Thymus (tissue), 11 donors: Measurements from ENCODE around the gene CPNE4. TPM values are rescaled to one million over a fixed set of nuclear protein-coding genes. Genes with fewer than 3 reads are reported as not detected.

ENCODE experiments used
- DNase-seq, 9 donors: peaks; one replicate each; pipeline ENCODE4 v3.0.0-alpha.2; 2013; ENCODE audit warnings: low spot score in 9 of 9, low read depth in 6 of 9, missing footprints in 1 of 9
- H3K27ac ChIP-seq, 2 donors: one replicate each; pipeline ENCODE4 v1.5.1; 2013; ENCODE audit warnings: control low read depth in 1 of 2, low read depth in 1 of 2, low read length in 1 of 2, mild to moderate bottlenecking in 1 of 2, moderate library complexity in 1 of 2
- H3K27me3 ChIP-seq, 2 donors: one replicate each; pipeline ENCODE4 v1.5.1; 2013; ENCODE audit warnings: low read length in 1 of 2; ENCODE audit not compliant: control insufficient read depth in 2 of 2, insufficient read depth in 1 of 2
- H3K36me3 ChIP-seq, 2 donors: one replicate each; pipeline ENCODE4 v1.5.1; 2013; ENCODE audit warnings: low read length in 1 of 2, mild to moderate bottlenecking in 1 of 2, moderate library complexity in 1 of 2; ENCODE audit not compliant: control insufficient read depth in 2 of 2, insufficient read depth in 2 of 2
- H3K4me1 ChIP-seq, 2 donors: one replicate each; pipeline ENCODE4 v1.5.1; 2013; ENCODE audit warnings: low read length in 2 of 2; ENCODE audit not compliant: control insufficient read depth in 2 of 2, insufficient read depth in 2 of 2
- H3K4me3 ChIP-seq, 2 donors: one replicate each; pipeline ENCODE4 v1.5.1; 2013; ENCODE audit warnings: low read length in 2 of 2, control low read depth in 1 of 2, mild to moderate bottlenecking in 1 of 2
- H3K9me3 ChIP-seq, 2 donors: one replicate each; pipeline ENCODE4 v1.5.1; 2013; ENCODE audit warnings: low read length in 1 of 2, mild to moderate bottlenecking in 1 of 2; ENCODE audit not compliant: control insufficient read depth in 2 of 2, insufficient read depth in 1 of 2
- WGBS: extraction: QIAGEN DNeasy Blood & Tissue Kit; methylation state at CpG from one replicate; pipeline ENCODE4 v1.1.7; 2013; 5-methylcytosine and 5-hydroxymethylcytosine counted together
- polyA plus RNA-seq: library from polyadenylated mRNA; stranded (reverse); fragments of 200-250 nt; gene quantifications from one replicate; pipeline ENCODE4 v1.2.3, GENCODE V29; 2013
- total RNA-seq: library from RNA; stranded (reverse); fragments of 120-200 nt; gene quantifications from one replicate; pipeline ENCODE4 v1.2.4, GENCODE V29; 2013
- donor health status: healthy.

The CPNE4 gene
- total and polyA plus RNA-seq, 2 donors = 0.33 to 0.89 TPM

DNA sequence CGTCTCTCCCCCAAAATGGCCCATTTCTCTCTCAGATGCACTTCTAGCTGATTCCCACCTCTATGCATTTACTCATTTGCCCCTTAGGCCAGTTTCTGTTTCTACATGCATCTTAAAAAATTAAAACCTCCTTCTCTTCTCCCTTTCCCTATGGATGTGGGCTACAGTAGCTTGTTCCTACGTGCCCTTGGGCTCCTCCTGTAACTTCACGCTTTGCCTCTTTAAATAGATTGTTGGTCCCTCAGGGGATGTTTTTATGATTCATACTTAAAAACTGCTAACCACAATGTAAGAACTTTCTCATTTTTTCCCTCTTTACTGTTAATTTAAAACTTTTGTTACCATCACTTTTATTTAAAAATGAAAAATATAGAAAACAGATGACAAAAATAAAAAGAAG is 346.4 kb downstream of the CPNE4 start:
- Histone ChIP-seq H3K4me3 (no peak overlapping the region), H3K27ac (no peak overlapping the region), H3K4me1 (no peaks in the 10 kb centered on the region), H3K36me3 (no peaks in the 10 kb centered on the region), H3K9me3 (no peaks in the 10 kb centered on the region), H3K27me3 (no peaks in the 10 kb centered on the region)
- 91% methylated on average over 3 of the region's 3 CpGs for WGBS
- no peak for DNase-seq

DNA sequence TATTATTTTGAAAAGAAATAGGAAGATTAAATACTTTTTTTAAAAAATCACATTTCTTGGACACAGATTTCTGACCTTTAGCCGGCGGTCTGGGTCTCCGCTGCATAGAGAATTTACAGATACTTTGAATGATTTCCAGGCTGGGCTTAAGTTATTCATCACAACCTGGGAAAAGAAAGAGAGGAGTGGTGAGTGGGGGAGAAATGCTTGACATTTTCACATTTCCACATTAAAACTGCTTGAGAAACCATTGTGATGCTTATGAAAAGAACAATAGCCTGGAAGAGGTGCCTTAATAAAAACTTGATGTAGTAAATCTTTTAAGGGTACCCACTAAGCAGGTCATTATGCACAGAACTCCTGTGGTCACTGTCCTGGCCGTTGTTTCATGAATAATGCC is 365.2 kb downstream of the CPNE4 start:
- Histone ChIP-seq H3K36me3 (no peaks in the 10 kb centered on the region), H3K4me3 (no peak overlapping the region), H3K4me1 (no peaks in the 10 kb centered on the region), H3K9me3 (no peaks in the 10 kb centered on the region), H3K27me3 (no peaks in the 10 kb centered on the region), H3K27ac (no peak overlapping the region)
- DNase-seq = no peak
- 80% methylated on average over 4 of the region's 4 CpGs for WGBS

DNA sequence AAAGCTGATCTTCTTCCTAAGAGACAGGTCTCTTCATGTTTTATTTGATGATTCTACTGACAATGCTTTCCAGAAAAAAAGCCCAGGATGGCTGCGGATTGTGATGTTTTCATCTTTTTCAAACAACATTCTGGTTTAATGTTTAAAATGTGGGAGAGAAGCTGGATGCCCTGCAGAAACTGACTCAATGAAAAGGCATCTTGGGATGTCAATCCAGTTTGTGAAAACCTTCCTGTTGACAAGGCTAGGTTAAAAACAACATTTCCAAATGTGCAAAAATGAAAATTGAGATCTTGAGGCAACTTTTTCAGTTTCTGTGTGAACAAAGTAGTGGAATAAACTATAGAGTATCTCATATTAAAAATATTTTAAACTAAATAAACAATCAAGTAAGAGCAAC is 376.0 kb downstream of the CPNE4 start:
- Histone ChIP-seq H3K27ac (no peak overlapping the region), H3K4me3 (no peak overlapping the region), H3K36me3 (no peaks in the 10 kb centered on the region), H3K4me1 (no peaks in the 10 kb centered on the region), H3K9me3 (no peaks in the 10 kb centered on the region), H3K27me3 (no peaks in the 10 kb centered on the region)
- no peak for DNase-seq
- WGBS = 96% methylated on average over 1 of the region's 1 CpG

DNA sequence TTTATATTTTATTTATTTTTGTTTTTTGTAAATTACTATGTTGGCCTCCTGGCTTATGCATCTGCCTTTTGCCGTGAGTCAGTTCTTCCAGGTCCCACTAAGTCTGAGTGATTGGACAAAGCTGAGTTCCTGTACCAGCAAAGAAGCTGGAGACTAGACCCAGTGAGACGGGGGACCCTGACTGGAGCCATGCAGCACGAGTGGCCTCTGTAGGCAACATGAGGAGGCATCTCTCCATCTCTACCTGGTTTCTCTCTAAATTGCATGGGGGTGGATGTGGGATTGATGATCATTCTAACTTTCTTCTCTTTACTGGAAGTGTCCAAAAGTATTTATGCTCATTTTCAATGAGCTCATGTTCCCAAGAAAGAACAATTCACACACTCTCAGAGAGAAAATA is 376.7 kb downstream of the CPNE4 start:
- H3K27me3 ChIP-seq = no peaks in the 10 kb centered on the region
- no peaks in the 10 kb centered on the region for H3K36me3 ChIP-seq
- no peaks in the 10 kb centered on the region for H3K4me1 ChIP-seq
- DNase-seq = no peak
- 89% methylated on average over 3 of the region's 3 CpGs for WGBS
- no peak overlapping the region for H3K27ac ChIP-seq
- no peaks in the 10 kb centered on the region for H3K9me3 ChIP-seq
- H3K4me3 ChIP-seq = no peak overlapping the region

DNA sequence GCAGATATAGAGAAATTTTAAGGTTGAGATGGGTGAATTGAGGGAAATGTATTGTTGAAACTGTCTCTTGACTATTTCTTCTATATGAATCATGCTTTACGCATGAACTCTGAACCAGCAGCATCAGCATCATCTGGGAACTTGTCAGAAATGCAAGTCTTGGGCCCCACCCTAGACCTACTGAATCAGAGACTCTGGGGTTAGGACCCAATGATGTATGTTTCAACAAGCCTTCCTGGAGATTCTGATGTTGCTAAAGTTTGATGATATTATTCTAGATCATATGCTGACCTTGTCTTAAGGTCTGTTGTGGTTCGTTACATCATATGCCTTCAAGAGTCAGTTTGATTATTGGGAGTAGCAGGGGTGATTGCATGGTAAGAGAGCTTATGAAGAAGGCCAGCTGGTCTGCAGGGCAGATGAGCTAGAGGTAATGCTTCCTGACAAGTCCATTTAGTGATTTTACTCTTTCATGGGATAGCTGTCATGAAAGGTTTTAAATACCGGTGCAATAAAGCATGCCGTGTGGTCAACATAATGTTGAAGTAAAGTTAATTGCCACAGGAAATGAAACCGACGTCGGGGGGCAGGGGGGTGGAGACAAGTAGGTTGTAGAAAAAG is 379.6 kb downstream of the CPNE4 start:
- H3K36me3 ChIP-seq = no peaks in the 10 kb centered on the region
- 81% methylated on average over 7 of the region's 7 CpGs for WGBS
- DNase-seq = no peak
- H3K4me3 ChIP-seq = no peak overlapping the region
- no peak overlapping the region for H3K27ac ChIP-seq
- no peaks in the 10 kb centered on the region for H3K9me3 ChIP-seq
- H3K27me3 ChIP-seq = no peaks in the 10 kb centered on the region
- no peaks in the 10 kb centered on the region for H3K4me1 ChIP-seq

DNA sequence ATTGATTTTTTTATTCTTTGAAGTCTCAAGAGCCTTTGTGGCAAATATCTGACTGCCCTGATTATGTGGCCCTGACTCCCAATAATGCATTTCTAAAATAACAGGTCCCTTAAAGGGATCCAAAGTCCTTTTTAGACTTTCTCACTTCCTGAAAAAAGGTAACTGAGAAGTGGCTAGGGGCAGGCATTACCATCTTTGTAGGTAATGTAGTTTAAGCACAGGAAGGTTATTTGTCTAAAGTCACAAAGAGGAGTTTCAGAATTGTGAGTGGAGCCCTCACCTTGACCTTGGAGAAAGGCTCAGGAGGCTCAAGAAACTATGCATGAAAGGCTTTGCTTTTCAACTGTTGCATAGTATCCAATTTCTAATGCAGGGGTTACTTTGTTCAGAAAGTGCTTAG is 389.2 kb downstream of the CPNE4 start:
- no peaks in the 10 kb centered on the region for H3K36me3 ChIP-seq
- H3K4me3 ChIP-seq = no peak overlapping the region
- no peaks in the 10 kb centered on the region for H3K27me3 ChIP-seq
- no peak overlapping the region for H3K27ac ChIP-seq
- H3K9me3 ChIP-seq = no peaks in the 10 kb centered on the region
- no peaks in the 10 kb centered on the region for H3K4me1 ChIP-seq
- DNase-seq = no peak

DNA sequence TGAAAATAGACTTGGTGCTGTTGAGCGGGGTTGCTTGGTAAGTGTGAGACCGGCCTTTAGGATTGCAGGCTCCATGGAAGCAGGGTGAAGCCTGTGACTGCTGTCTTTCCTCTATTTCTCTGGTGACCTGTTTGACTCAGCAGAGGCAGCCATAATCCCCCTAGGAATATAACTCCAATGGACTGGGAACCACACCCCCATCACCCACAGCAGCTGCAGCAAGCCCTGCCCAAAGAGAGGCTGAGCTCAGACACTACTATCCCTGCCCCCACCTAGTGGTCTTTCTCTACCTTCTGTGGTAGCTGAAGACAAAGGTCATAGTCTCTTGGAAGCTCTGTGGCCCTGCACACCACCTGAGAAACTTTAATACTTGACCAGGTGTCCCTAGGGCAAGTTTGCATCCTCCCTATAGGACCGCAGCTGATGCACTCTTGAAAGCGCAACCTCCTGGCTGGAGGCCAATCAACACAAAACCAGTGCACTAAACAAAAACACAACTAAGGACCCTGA is 398.5 kb downstream of the CPNE4 start:
- Histone ChIP-seq H3K27me3 (no peaks in the 10 kb centered on the region), H3K9me3 (no peaks in the 10 kb centered on the region), H3K4me3 (no peak overlapping the region), H3K4me1 (no peaks in the 10 kb centered on the region), H3K36me3 (no peaks in the 10 kb centered on the region), H3K27ac (no peak overlapping the region)
- no peak for DNase-seq
- 98% methylated on average over 4 of the region's 4 CpGs for WGBS

DNA sequence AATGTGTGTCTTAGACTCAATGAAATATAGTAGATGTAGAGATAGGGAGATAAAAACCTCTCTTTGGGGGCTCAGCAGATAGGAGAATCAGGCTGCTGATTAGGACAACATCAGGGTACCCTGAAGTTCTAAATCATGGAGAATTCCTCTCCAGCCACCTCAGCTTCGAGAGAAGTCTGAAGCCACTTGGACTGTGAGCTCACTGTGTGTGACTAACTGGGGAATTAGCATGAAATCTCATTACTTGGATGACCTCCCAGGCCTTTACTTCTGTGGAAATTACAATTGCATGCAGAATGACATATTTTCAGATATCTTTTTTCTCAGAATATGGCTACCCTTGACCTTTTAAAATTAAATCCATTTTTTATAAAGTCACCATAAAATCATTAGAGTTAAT is 404.0 kb downstream of the CPNE4 start:
- Histone ChIP-seq H3K4me3 (no peak overlapping the region), H3K36me3 (no peaks in the 10 kb centered on the region), H3K27me3 (no peaks in the 10 kb centered on the region), H3K27ac (no peak overlapping the region), H3K9me3 (no peaks in the 10 kb centered on the region), H3K4me1 (no peaks in the 10 kb centered on the region)
- WGBS = 91% methylated on average over 1 of the region's 1 CpG
- no peak for DNase-seq

DNA sequence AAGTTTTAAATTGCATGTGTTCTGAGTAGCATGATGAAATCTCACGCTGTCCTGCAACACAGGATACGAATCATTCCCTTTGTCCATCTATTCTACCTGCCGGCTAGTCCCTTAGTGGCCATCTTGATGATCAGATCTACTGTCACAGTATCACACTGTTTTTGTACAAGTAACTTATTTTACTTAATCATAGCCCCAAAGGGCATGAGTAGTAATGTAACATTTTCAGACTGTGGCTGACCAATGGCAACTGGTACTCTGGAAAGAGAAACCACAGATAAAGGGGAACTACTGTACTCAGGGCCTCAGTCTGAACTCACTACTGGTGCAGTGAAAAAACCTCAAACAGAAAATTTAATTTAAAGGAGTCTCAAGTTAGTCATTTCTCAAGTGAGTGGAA is 404.7 kb downstream of the CPNE4 start:
- Histone ChIP-seq H3K36me3 (no peaks in the 10 kb centered on the region), H3K4me1 (no peaks in the 10 kb centered on the region), H3K4me3 (no peak overlapping the region), H3K27ac (no peak overlapping the region), H3K27me3 (no peaks in the 10 kb centered on the region), H3K9me3 (no peaks in the 10 kb centered on the region)
- WGBS = 81% methylated on average over 3 of the region's 3 CpGs
- DNase-seq = no peak

DNA sequence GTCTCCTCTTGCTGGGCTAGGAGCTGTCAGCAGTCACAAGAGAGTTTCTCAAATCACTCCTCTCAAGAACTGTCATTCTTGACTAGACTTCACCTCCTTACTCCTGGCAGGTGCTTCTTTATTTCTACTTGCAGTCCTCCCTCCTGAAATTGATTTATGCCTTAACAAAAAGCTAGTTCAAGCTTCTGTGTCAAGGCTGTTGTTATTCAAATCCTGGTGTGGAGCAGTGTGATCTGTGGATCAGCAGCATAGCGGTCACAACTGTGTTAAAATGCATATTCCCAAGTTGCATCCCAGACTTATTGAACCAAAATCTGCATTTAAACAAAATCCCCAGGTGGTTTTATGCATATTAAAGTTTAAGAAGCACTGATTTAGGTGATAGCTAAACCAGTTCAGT is 411.4 kb downstream of the CPNE4 start:
- WGBS = 93% methylated on average over 1 of the region's 1 CpG
- Histone ChIP-seq H3K27ac (no peak overlapping the region), H3K4me3 (no peak overlapping the region)

More for the DNA sequence above, 411.4 kb downstream of the CPNE4 start:
- Histone ChIP-seq H3K36me3 (no peaks in the 10 kb centered on the region), H3K9me3 (no peaks in the 10 kb centered on the region), H3K27me3 (no peaks in the 10 kb centered on the region), H3K4me1 (no peaks in the 10 kb centered on the region)
- DNase-seq = no peak
